Hepatocyte (in vitro differentiated cells): ENCODE measurements around the gene CUBN. TPM values are rescaled to one million over a fixed set of nuclear protein-coding genes. Genes with fewer than 3 reads are reported as not detected.

Experiments
- DNase-seq: peaks from one replicate; pipeline ENCODE4 v3.0.0-alpha.2; 2016; ENCODE audit warnings: low spot score
- H2AFZ ChIP-seq: fragments of 200-600 bp; sonication (generic); 2 replicates; pipeline ENCODE4 v1.6.0; 2016; ENCODE audit warnings: antibody characterized with exemption, mild to moderate bottlenecking
- H3K27ac ChIP-seq: fragments of 200-600 bp; sonication (generic); 2 replicates; pipeline ENCODE4 v1.5.1; 2016; ENCODE audit warnings: mild to moderate bottlenecking
- H3K27me3 ChIP-seq: fragments of 200-600 bp; sonication (generic); 2 replicates; pipeline ENCODE4 v1.6.1; 2016
- H3K36me3 ChIP-seq: fragments of 200-600 bp; sonication (generic); replicated peaks from 2 replicates; pipeline ENCODE4 v1.5.1; 2016; ENCODE audit warnings: low read depth; ENCODE audit not compliant: insufficient read depth
- H3K4me1 ChIP-seq: fragments of 200-600 bp; sonication (generic); 2 replicates; pipeline ENCODE4 v1.5.1; 2016; ENCODE audit warnings: mild to moderate bottlenecking, moderate library complexity; ENCODE audit not compliant: insufficient read depth
- H3K4me2 ChIP-seq: fragments of 200-600 bp; sonication (generic); 2 replicates; pipeline ENCODE4 v1.6.0; 2016
- H3K4me3 ChIP-seq: fragments of 200-600 bp; sonication (generic); 2 replicates; pipeline ENCODE4 v1.5.1; 2016; ENCODE audit warnings: mild to moderate bottlenecking
- H3K79me2 ChIP-seq: fragments of 200-600 bp; sonication (generic); 2 replicates; pipeline ENCODE4 v1.6.0; 2017; ENCODE audit warnings: mild to moderate bottlenecking
- H3K9me2 ChIP-seq: fragments of 200-600 bp; sonication (generic); replicated peaks from 2 replicates; pipeline ENCODE4 v1.6.0; 2017; ENCODE audit warnings: mild to moderate bottlenecking; ENCODE audit not compliant: insufficient read depth
- H3K9me3 ChIP-seq: fragments of 200-600 bp; sonication (generic); 2 replicates; pipeline ENCODE4 v1.5.1; 2016; ENCODE audit warnings: low read depth, mild to moderate bottlenecking
- H4K20me1 ChIP-seq: fragments of 200-600 bp; sonication (generic); 2 replicates; pipeline ENCODE4 v1.6.0; 2016; ENCODE audit warnings: mild to moderate bottlenecking; ENCODE audit not compliant: insufficient read depth, poor library complexity, severe bottlenecking
- EZH2 ChIP-seq: fragments of 200-600 bp; sonication (generic); IDR thresholded peaks from 2 replicates; pipeline ENCODE4 v1.6.1; 2016; ENCODE audit warnings: antibody characterized with exemption, mild to moderate bottlenecking, borderline replicate concordance
- EZH2phosphoT487 ChIP-seq: fragments of 200-600 bp; sonication (generic); IDR thresholded peaks from one replicate; pipeline ENCODE4 v1.6.1; 2018; ENCODE audit warnings: antibody characterized with exemption, mild to moderate bottlenecking, low read depth, moderate library complexity; ENCODE audit not compliant: unreplicated experiment, severe bottlenecking
- WGBS: methylation state at CpG from one replicate; pipeline ENCODE4 v1.1.6; 2016; ENCODE audit warnings: low lambda C conversion rate; ENCODE audit errors: missing lambda C conversion rate; 5-methylcytosine and 5-hydroxymethylcytosine counted together
- polyA plus RNA-seq: library from polyadenylated mRNA; unstranded; fragments of >200 nt; fragmentation: Nextera tagmentation; extraction: Ambion mirVana; gene quantifications from 2 replicates; pipeline ENCODE4 v1.2.1, GENCODE V29; 2016
- total RNA-seq: library from RNA; depleted of rRNA; stranded (reverse); fragments of >200 nt; gene quantifications from 2 replicates; pipeline ENCODE4 v1.2.3, GENCODE V29; 2014
- TF ChIP-seq, protein P1 (sequence below): fragments of 200-600 bp; sonication (generic); IDR thresholded peaks from 2 replicates; pipeline ENCODE4 v1.5.1; 2016; ENCODE audit warnings: antibody characterized with exemption, mild to moderate bottlenecking; ENCODE audit not compliant: poor library complexity

Gene CUBN
- total and polyA plus RNA-seq, 2 experiments from 2014 or later: 2.0 to 10.6 TPM

- WGBS: 94% methylated on average over 6 of the region's 6 CpGs
- no peaks in the 10 kb centered on the region for H3K9me3 ChIP-seq
- no peak for DNase-seq
These were observed 64.3 kb downstream of the CUBN start for GRCh38 chr10:17065273-17065672.

GRCh38 chr10:17064435-17064834 lies 65.2 kb downstream of the CUBN start:
- Histone ChIP-seq H3K36me3 (no peaks in the 10 kb centered on the region), H2AFZ (no peak overlapping the region), H4K20me1 (no peaks in the 10 kb centered on the region), H3K79me2 (no peaks in the 10 kb centered on the region), H3K4me3 (no peak overlapping the region), H3K27me3 (no peaks in the 10 kb centered on the region), H3K4me2 (no peak overlapping the region), H3K4me1 (peaks cover 20% of the 10 kb centered on the region), H3K9me2 (no peaks in the 10 kb centered on the region), H3K27ac (no peak overlapping the region), H3K9me3 (no peaks in the 10 kb centered on the region)
- no peak for DNase-seq
- 80% methylated on average over 2 of the region's 2 CpGs for WGBS
- TF ChIP-seq EZH2phosphoT487 (no peak), EZH2 (no peak)
- TF ChIP-seq, protein P1, sequence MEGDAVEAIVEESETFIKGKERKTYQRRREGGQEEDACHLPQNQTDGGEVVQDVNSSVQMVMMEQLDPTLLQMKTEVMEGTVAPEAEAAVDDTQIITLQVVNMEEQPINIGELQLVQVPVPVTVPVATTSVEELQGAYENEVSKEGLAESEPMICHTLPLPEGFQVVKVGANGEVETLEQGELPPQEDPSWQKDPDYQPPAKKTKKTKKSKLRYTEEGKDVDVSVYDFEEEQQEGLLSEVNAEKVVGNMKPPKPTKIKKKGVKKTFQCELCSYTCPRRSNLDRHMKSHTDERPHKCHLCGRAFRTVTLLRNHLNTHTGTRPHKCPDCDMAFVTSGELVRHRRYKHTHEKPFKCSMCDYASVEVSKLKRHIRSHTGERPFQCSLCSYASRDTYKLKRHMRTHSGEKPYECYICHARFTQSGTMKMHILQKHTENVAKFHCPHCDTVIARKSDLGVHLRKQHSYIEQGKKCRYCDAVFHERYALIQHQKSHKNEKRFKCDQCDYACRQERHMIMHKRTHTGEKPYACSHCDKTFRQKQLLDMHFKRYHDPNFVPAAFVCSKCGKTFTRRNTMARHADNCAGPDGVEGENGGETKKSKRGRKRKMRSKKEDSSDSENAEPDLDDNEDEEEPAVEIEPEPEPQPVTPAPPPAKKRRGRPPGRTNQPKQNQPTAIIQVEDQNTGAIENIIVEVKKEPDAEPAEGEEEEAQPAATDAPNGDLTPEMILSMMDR: no peak

More at GRCh38 chr10:17065273-17065672, 64.3 kb downstream of the CUBN start:
- Histone ChIP-seq H3K4me1 (peaks cover 20% of the 10 kb centered on the region), H3K4me2 (no peak overlapping the region), H3K36me3 (no peaks in the 10 kb centered on the region), H3K79me2 (no peaks in the 10 kb centered on the region), H3K4me3 (no peak overlapping the region), H3K9me2 (no peaks in the 10 kb centered on the region), H4K20me1 (no peaks in the 10 kb centered on the region), H3K27ac (no peak overlapping the region), H3K27me3 (no peaks in the 10 kb centered on the region), H2AFZ (no peak overlapping the region)
- TF ChIP-seq, protein P1: no peak
- TF ChIP-seq EZH2: no peak
- TF ChIP-seq EZH2phosphoT487: no peak

- peak; percentile 81 for DNase-seq
- WGBS: 15% methylated on average over 6 of the region's 6 CpGs
These were observed 66.6 kb downstream of the CUBN start for GRCh38 chr10:17062955-17063484.

More at GRCh38 chr10:17062955-17063484, 66.6 kb downstream of the CUBN start:
- Histone ChIP-seq H3K79me2 (no peaks in the 10 kb centered on the region), H3K36me3 (no peaks in the 10 kb centered on the region), H3K4me1 (peaks cover 20% of the 10 kb centered on the region), H3K9me2 (no peaks in the 10 kb centered on the region), H2AFZ (peak overlapping the region; percentile 1), H3K4me3 (no peak overlapping the region), H3K9me3 (no peaks in the 10 kb centered on the region), H3K27me3 (no peaks in the 10 kb centered on the region), H3K4me2 (peak overlapping the region; percentile 48), H4K20me1 (no peaks in the 10 kb centered on the region), H3K27ac (peak overlapping the region; percentile 88)
- TF ChIP-seq, protein P1: no peak
- TF ChIP-seq EZH2phosphoT487: no peak
- no peak for TF ChIP-seq EZH2
